HG02571 (cell line): ENCODE measurements around the gene PEPD.
"Not testable (repeated sequence)": the region's sequence is repeated elsewhere in the genome, so short reads cannot be mapped to it uniquely, and the experiment has no call there.

Experiments used
- ATAC-seq: cut with Tn5 transposase; IDR thresholded peaks from one replicate; pipeline ENCODE4 v1.9.1; 2021; ENCODE audit warnings: mild to moderate bottlenecking, moderate library complexity; ENCODE audit not compliant: unreplicated experiment

The PEPD gene

DNA sequence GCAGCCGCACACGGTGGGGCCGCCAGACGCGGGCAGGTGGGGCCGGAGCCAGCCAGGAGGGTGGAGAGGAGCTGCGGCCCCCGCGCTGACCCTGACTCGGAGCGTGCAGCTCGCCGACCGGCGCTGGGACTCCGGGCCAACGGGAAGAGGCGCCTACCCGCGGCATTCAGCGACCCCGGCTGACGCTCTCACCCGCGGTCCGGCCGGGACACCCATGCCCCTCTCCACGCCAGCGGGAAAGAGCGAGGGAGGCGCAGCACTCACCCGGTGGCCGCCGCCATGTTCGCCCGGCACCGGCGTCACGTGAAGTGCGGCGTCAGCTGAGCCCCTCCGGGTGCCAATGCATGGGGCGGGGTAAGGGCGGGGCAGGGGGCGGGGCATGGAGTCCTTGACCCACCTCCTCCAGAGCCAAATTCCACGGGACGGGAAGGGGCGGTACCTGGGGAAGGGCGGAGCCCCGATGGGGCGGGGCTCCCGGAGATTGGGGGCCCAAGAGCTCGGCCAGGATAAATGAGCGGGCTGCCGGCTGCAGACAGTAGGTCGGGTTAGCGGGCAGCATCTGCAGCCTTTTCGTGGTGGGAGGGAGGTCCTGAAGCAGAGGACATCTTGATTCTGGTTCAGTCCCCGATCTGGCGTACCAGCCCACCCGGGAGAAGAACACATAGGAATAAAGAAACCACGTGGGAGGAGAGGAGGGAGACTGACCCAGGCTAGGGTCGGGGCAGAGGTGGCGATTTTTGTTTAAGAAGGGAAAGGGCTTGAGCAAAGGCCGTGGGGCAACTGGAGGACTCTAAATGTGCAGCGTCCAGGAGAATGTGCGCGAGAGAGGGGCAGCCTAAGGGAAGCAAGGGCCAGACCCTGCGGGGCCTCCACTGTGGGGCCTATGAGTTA is at the start of gene PEPD:
PEPD (minus strand) TSS at position 312 of the 891 bp plus-strand sequence; CDS start at position 281, 31 bp downstream.
- ATAC-seq = peak; percentile 86

DNA sequence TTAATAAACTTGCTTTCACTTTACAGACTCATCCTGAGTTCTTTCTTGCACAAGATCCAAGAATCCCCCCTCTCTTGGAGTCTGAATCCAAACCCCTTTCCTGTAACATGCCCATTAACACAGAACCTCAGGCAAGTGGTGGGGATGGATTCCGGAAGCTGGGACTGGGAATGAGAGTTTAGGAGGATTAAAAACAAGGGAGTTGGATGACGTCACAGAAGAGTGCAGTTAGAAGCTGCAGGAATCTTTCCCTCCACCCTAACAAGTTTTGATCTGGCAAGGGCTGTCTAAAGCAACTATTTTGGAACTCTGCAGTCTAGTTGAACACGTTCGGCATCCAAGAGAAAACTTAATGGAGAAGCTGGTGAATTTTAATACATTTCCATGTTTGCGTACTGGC is 48.2 kb upstream of the PEPD start:
- ATAC-seq = no peak

DNA sequence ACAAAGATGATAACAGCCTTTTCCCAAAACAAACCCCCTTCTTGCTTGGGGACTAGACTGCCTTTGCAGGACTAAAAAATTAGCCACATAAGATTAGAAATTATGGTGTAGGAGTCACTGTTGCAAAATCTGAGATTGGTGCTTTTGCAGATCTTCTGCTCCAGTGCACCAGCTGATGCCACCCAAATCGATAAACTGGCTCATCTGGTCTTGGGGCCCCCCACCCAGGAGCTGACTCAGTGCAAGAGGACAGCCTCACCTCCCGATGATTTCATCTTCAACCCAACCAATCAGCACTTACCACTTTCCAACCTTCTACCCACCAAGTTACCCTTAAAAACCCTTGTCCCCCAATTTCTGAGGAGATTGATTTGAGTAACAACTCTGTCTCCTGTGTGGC is 47.1 kb upstream of the PEPD start:
- ATAC-seq = no peak

DNA sequence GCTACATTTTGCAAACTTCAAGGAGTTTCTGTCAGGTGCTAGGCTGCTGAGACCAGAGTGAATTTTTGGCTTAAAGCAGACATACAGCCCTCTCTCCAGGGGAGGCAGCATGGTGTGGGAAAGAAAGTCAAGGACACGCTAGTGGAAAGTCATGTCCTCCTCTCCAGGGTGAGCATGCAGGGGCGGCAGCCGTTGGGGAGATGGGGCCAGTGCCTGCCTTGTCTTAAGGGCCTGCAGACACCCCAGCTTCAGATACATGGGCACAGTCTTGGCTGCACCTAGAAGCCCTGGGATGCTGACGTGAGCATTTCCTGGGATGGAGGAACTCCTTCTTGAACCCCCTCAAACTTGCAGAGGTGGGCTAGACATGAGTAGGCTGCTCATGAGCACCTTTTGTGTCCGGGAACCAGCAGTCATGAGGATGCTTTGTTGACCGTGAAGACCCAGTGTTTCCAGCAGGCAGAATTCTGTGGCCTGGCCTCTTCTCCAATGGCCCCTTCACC is 43.3 kb upstream of the PEPD start:
- no peak for ATAC-seq

DNA sequence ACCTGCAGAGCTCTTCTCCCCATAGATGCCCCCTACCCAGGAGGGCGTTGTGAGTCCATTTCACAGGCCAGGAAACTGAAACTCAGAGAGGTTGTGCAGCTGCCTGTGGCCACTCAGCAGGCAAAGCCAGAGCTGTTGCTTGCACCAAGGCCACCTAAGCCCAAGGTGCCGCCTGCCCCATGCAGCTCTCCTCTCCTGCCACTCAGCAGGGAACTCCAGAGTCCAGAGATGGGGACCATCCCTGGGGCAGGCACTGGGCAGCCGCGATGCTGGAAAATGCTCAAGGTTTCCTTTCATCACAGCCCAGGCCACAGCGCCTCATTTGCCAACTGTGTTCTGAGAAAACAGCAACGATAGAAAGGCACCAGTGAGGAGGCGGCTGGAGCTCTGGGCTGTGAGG is 41.0 kb upstream of the PEPD start:
- no peak for ATAC-seq

DNA sequence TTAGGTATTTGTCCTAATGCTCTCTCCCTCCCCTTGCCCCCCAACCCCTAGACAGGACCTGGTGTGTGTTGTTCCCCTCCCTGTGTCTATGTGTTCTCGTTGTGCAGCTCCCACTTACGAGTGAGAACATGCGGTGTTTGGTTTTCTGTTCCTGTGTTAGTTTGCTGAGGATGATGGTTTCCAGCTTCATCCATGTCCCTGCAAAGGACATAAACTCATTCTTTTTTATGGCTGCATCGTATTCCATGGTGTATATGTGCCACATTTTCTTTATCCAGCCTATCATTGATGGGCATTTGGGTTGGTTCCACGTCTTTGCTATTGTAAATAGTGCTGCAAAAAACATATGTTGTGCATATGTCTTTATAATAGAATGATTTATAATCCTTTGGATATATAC is 40.1 kb upstream of the PEPD start:
- not testable (repeated sequence) for ATAC-seq

DNA sequence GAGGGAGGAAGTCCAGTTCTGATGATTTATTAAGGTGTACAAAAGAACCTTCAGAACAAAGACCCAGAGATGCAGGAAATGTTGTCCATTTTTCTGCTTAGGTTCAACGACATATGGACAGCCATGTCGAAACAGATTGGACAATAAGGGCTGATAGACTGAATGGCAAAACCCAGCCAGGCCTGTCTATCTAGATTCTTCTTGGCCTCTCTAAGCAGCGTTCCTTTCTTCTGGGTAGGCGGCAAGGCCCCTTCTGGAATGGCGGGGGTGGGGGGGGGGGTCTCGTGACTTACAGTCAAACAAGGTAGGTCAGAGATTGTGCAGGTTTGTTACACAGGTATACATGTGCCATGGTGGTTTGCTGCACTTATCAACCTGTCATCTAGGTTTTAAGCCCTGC is 39.7 kb upstream of the PEPD start:
- ATAC-seq = no peak

DNA sequence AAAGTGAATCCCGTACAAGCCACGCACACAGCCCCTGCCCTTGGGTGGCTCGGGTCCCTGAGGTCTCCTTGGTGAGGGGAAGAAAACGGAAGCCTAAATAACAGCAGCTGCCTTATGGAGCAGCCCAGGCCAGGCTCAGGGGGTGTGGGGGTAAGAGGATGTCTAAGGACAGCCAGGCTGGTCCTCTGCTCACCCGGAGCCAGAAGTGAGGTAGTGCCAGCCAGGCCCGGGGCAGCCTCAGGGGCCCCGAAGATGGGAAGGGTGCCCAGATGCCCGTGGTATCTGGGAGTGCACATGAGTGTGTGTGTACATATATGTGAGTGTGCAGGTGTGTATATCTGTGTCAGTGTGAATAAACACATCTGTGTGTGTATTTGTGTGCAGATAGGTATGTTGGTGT is 38.4 kb upstream of the PEPD start:
- ATAC-seq = no peak

DNA sequence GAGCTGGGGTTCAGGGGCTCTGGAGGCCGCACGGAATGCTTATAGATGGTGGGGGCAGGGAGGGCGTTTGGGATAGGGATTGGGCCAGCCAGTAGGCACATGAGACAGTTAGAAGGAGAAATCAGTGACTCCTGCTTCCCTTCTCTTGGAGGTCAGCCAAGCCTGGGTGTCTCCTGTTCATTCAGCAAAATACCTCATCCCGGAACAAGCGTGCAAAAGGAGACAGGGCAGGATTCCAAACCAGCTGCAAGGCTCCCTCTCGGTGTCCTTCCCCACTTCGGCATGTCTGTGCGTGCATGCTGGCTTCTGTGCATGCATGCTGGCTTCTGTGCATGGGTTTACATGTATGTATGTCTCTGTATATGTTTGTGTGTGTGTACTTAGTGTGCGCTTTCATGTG is 37.3 kb upstream of the PEPD start:
- ATAC-seq = no peak

DNA sequence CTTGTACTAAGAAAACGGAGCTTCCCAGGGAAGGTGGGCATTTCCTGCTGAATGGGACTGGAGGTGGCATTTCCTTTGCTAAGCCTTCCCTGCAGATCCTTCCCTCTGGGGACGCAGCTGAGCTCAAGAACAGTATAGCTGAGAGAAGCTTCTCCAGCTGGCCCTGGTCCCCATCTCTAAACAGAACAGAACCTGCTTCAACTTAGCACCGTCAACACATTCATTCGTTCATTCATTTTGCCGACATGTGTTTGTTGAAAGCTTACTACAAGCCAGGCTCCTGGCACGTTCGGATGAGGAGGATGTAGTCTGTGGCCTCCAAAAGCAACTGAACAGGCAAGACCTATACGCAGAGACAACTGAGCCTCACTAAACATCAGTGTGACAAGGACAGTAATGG is 36.6 kb upstream of the PEPD start:
- ATAC-seq = no peak

DNA sequence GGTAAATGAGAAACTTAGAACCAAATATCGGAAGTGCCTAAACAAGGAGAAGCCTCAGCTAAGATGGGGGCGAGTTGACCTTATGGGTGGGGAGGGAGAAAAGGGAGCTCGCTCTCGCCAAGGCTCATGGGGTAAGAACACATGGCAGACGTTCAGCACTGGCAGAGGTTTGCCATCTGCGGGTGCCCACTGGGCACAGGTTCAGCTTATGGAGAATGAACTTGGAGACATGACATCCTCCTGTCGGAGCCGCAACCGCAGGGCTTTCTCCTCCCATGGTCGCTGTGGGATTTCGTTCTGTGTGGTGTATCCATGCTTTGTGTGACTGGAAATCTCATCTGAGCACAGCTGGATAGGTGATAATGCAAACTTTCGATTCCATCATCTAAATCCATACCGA is 36.1 kb upstream of the PEPD start:
- ATAC-seq = no peak

DNA sequence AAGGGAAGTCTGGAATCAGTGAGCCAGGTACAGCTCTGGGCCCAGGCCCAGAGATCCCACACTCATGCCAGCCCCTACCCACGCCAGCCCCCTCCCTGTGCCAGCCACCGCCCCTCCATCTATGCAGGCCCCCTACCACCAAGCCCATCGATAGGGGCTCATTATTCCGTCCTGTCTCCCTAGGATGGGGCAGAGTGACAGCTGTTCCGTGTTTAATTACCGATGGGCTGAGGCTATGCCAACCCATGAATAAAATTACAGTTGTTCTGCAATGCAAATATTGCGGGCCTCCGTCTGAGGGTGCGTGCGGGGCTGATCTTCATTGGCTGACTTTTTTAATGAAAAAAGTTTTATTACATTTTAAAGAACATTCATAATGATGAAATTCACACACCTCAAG is 35.6 kb upstream of the PEPD start:
- no peak for ATAC-seq

DNA sequence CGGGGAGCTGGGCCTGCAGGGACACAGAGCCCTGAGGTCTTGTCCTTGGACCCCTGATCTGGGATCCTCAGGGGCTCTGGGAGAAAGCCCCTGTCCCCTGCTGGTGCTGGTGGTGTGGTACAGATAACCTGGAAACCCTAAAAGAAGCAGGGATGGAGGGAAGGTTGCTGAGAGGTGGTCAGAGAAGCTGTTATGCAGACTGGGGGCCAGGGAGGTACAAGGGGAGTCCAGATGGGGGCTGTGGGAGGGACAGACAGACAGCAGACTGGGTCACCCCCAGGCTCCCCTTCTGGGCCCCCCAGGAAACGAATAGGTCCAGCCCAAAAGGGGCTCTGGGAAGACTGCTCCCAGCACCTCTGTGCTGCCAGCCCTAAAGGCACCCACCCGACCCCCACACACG is 34.7 kb upstream of the PEPD start:
- no peak for ATAC-seq

DNA sequence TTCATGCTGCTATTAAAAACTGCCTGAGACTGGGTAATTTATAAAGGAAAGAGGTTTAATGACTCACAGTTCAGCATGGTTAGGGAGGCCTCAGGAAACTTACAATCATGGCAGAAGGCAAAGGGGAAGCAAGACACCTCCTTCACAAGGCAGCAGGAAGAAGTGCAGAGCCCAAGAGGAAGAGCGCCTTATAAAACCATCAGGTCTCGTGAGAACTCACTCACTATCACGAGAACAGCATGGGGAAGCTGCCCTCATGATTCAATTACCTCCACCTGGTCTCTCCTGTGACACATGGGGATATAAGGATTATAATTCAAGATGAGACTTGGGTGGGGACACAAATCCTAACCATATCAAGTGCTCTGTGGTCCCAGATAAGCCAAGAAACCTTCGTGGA is 34.1 kb upstream of the PEPD start:
- not testable (repeated sequence) for ATAC-seq

DNA sequence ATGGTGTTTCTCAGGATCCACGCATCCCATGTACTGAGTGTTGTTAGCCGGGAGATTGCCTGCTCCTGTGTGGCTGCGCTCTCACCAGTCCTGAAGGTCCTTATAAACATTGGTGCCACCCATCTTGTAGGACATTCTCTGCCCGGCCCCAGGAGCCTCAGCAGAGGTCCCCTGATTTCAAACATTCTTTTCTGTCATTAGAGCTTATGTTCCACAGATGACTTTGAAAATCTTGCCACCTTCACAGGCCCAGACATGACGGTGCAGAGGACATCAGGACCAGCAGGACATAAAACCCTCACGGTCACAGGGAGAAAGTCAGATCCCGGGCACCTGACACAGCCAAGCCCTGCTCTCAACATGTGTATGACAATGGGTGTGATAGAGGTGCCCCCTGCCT is 33.2 kb upstream of the PEPD start:
- ATAC-seq = no peak

DNA sequence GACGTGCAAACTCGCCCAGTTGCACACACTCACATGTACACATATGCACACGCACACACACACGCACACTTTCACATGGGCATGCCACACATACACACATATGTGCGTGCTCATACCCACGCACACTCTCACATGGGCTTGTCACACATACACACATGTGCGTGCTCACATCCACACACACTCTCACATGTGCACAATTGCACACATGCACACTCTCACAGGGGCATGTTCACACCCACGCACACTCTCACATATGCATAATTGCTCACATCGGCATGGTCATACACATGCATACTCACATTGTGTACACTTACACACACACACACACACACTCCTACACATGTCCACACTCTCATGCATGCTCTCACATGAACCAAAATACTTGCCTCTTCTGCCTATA is 32.8 kb upstream of the PEPD start:
- ATAC-seq = no peak

DNA sequence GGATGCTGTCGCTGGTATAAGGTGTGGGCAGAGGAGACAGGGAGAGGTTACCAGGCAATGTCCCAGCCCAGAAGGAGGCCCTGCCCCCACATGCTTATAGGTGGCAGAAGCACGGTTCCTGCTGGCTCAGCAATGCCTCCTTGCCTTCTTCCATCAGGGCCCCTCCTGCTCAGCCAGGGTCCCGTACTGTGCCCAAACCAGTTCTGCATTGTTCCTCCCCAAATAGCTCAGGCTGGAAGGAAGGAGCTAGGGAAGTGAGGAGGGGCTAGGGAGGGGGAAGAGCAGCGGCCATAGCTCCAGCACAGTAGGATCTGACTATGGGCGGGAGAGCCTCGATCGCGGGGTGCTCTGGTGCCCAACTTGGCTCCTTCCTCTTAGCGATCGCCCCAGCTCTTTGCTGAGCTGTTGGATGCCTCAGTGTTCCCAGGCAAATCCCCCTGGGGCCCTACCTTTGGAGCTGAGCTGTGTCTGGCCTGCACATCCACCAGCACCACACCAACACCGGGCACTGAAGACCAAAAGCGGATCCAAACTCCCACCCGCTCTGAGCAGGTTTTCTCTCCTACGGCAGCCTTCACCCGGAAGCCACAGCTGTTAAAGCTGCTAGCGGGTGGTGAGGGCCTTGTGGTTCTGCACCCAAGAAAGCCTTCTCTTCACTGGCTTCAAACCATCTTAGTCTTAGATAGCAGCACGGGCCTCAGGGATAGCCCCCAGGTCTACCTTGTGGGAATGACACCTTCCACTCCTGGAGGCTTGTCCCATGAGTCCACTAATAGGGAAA is 32.1 kb upstream of the PEPD start:
- ATAC-seq = no peak

DNA sequence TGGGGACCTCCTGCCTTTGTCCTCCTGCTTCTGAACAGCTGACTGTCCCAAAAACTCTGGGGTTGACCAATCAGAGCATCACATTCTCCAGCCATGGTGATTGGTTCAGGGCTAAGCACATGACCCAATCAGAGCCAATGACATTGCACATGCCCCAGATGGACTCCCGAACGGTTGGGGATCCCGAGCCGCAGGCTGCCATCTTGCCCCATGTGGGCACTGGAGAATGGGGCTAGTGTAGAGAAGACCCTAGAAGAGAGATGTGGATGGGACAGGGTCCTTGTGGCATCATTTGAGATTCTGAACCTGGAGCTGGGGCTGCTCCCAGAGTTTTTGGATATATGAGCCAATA is 31.3 kb upstream of the PEPD start:
- ATAC-seq = no peak

DNA sequence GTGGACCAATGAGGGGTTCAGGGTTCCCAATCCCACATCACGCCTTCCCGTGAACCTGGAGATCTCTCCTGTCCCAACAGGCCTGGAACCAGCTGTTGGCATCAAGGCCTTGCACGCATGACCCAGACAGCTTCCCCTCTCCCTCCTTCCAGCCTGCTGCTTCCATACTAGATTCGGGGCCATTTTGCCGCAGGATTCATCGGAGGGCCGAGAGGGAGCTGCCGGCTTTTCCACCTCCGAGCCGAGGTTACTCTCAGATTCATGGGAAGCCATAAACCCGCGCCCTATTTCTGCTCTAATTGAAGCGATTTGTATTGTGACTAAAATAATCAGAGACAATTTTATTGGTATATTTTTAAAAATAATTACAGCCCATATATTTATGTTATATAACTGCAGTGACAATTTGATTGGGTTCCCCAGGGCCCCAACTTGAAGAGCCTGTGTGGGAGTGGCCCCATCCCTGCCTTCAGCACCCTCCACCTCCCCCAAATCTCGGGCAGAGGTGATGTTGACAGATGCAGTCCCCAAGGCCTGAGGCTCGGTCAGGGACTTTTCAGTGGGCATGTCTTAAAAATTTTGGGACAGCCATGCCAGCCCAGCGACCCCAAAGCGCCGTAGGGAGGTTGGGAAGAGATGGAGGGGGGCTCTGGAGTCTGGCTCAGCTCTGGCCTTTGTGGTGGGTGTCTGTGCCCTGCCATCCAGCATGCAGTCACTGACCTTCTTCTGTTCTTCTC is 30.8 kb upstream of the PEPD start:
- no peak for ATAC-seq

DNA sequence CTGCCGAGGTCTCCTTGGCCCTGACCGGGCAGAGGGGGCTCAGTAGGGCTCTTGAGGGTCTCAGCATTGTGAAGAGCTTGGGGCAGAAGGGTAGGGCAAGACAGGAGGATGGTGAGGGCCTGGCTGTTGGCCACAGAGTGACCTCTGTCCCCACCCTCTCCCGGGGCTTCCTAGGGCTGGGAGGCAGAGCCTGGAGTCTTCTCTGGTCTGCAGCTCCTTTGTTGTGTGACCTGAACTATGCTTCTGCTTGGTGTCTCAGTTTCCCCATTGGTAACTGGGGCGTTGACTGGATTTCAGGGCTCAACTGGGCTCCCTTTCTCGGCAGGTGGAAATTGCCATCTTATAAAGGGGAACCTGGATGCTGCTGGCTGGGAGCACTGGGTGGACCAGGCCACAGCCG is 30.1 kb upstream of the PEPD start:
- no peak for ATAC-seq

DNA sequence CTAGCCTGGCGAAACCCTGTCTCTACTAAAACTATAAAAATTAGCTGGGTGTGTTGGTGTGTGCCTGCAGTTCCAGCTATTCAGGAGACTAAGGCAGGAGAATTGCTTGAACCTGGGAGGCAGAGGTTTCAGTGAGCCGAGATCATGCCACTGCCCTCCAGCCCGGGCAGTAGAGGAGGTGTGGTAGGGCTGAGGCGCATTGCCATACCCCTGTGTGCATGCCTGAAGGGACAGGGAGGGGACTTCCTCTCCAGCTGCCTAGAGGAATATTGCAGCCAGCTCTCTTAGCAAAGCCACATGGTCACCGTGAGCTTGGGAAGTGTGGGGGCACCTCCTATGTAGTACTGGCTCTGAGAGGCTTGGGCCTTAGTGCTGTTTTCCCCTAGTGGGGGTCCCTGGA is 29.2 kb upstream of the PEPD start:
- ATAC-seq = no peak
